DOHH2 (cell line): ENCODE data around the gene RAB11B.

Source experiments
- H3F3A ChIP-seq: fragments of 200-600 bp; sonication (generic), shearing (Covaris generic); 2 replicates; pipeline ENCODE4 v1.6.0; 2016; ENCODE audit warnings: antibody characterized with exemption, mild to moderate bottlenecking; ENCODE audit not compliant: control insufficient read depth, insufficient read depth
- H3K27ac ChIP-seq: fragments of 200-600 bp; sonication (generic); 2 replicates; pipeline ENCODE4 v1.5.1; 2014; ENCODE audit warnings: low read depth, mild to moderate bottlenecking, low read length, moderate library complexity
- H3K27me3 ChIP-seq: fragments of 200-600 bp; sonication (generic); 2 replicates; pipeline ENCODE4 v1.6.1; 2014; ENCODE audit warnings: mild to moderate bottlenecking, low read length, mixed read lengths; ENCODE audit not compliant: control insufficient read depth
- H3K36me3 ChIP-seq: fragments of 200-600 bp; sonication (generic); 2 replicates; pipeline ENCODE4 v1.6.1; 2014; ENCODE audit warnings: mild to moderate bottlenecking, low read length, moderate library complexity, mixed read lengths; ENCODE audit not compliant: control insufficient read depth
- H3K4me1 ChIP-seq: fragments of 200-600 bp; sonication (generic); 2 replicates; pipeline ENCODE4 v1.6.1; 2014; ENCODE audit warnings: mild to moderate bottlenecking, low read length, mixed read lengths; ENCODE audit not compliant: control insufficient read depth
- H3K4me2 ChIP-seq: fragments of 200-600 bp; sonication (generic); 2 replicates; pipeline ENCODE4 v1.6.0; 2014; ENCODE audit warnings: mild to moderate bottlenecking, low read length, moderate library complexity
- H3K4me3 ChIP-seq: fragments of 200-600 bp; sonication (generic); 2 replicates; pipeline ENCODE4 v1.5.1; 2014; ENCODE audit warnings: mild to moderate bottlenecking, low read length, mixed read lengths
- H3K79me2 ChIP-seq: fragments of 200-600 bp; sonication (generic); 2 replicates; pipeline ENCODE4 v1.6.1; 2014; ENCODE audit warnings: mild to moderate bottlenecking, low read length, mixed read lengths; ENCODE audit not compliant: control insufficient read depth
- H3K9me2 ChIP-seq: fragments of 200-600 bp; sonication (generic); replicated peaks from 2 replicates; pipeline ENCODE4 v1.6.1; 2014; ENCODE audit warnings: mild to moderate bottlenecking, low read length, mixed read lengths; ENCODE audit not compliant: control insufficient read depth
- H3K9me3 ChIP-seq: fragments of 200-600 bp; sonication (generic); 2 replicates; pipeline ENCODE4 v1.6.1; 2014; ENCODE audit warnings: antibody characterized with exemption, low read length, mixed read lengths; ENCODE audit not compliant: control insufficient read depth, insufficient read depth
- H4K20me1 ChIP-seq: fragments of 200-600 bp; sonication (generic); 2 replicates; pipeline ENCODE4 v1.6.0; 2014; ENCODE audit warnings: low read depth, mild to moderate bottlenecking, antibody characterized with exemption, low read length, moderate library complexity; ENCODE audit not compliant: control insufficient read depth, insufficient read depth
- EZH2phosphoT487 ChIP-seq: fragments of 200-600 bp; sonication (generic); IDR thresholded peaks from 2 replicates; pipeline ENCODE4 v1.6.1; 2017; ENCODE audit warnings: borderline replicate concordance, mild to moderate bottlenecking, antibody characterized with exemption, low read length, moderate library complexity, mixed read lengths
- TF ChIP-seq, protein P1 (sequence below): fragments of 200-600 bp; sonication (generic); IDR thresholded peaks from one replicate; pipeline ENCODE4 v1.5.1; 2014; ENCODE audit warnings: antibody characterized with exemption, mild to moderate bottlenecking, low read depth, low read length; ENCODE audit not compliant: poor library complexity, severe bottlenecking

The RAB11B gene

DNA sequence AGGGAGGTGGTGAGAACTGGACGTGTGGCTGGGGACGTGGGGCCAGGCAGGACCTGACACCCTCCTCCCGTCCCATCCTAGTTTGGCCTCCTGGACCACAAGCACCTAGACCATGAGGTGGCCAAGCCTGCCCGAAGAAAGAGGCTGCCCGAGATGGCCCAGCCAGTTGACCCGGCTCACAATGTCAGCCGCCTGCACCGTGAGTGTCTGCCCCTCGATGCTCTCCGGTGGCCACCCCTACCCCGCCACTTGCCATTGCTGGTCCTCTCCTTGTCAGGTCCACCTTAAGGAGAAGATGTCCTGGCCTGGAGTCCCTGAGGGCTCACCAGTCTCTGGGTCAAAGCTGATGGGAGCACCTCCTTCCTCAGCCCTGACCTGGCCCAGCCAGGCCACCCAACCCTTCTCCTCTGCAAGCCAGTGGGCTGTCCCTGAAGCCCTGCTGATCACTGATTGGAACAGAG lies 24.0 kb upstream of the RAB11B start:
- H3K9me2 ChIP-seq, result no peaks in the 10 kb centered on the region
- no peaks in the 10 kb centered on the region for H3K36me3 ChIP-seq
- H4K20me1 ChIP-seq, result no peaks in the 10 kb centered on the region
- H3K4me1 ChIP-seq, result no peaks in the 10 kb centered on the region
- H3K4me3 ChIP-seq, result no peak overlapping the region
- no peak overlapping the region for H3K4me2 ChIP-seq
- H3K27ac ChIP-seq, result no peak overlapping the region
- H3F3A ChIP-seq, result no peaks in the 10 kb centered on the region
- TF ChIP-seq, protein P1, sequence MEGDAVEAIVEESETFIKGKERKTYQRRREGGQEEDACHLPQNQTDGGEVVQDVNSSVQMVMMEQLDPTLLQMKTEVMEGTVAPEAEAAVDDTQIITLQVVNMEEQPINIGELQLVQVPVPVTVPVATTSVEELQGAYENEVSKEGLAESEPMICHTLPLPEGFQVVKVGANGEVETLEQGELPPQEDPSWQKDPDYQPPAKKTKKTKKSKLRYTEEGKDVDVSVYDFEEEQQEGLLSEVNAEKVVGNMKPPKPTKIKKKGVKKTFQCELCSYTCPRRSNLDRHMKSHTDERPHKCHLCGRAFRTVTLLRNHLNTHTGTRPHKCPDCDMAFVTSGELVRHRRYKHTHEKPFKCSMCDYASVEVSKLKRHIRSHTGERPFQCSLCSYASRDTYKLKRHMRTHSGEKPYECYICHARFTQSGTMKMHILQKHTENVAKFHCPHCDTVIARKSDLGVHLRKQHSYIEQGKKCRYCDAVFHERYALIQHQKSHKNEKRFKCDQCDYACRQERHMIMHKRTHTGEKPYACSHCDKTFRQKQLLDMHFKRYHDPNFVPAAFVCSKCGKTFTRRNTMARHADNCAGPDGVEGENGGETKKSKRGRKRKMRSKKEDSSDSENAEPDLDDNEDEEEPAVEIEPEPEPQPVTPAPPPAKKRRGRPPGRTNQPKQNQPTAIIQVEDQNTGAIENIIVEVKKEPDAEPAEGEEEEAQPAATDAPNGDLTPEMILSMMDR, result no peak
- no peak for TF ChIP-seq EZH2phosphoT487
- no peaks in the 10 kb centered on the region for H3K79me2 ChIP-seq
- no peaks in the 10 kb centered on the region for H3K9me3 ChIP-seq
- peaks cover 17% of the 10 kb centered on the region for H3K27me3 ChIP-seq

DNA sequence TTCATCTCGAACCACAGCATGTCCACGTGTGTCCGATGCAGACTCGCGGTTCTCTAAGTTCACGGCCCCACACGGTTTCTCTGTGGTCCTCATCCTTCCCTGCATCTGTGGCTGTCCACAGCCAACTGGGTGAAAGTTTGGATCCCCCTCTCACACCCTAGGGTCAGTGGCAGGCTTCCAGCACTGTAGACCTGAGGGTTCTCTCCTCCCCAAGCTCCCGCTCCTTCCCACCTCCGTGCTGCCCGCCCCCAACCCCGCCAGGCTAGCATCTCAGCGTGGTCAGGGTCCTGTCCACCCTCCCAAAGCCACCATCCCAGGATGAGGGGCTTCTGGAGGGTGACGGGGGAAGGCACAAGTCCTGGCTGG lies 23.2 kb upstream of the RAB11B start:
- no peaks in the 10 kb centered on the region for H3K79me2 ChIP-seq
- TF ChIP-seq EZH2phosphoT487, result no peak
- TF ChIP-seq, protein P1, result no peak
- H3K27ac ChIP-seq, result no peak overlapping the region
- no peaks in the 10 kb centered on the region for H3F3A ChIP-seq
- no peaks in the 10 kb centered on the region for H3K9me2 ChIP-seq
- H3K4me1 ChIP-seq, result no peaks in the 10 kb centered on the region
- H4K20me1 ChIP-seq, result no peaks in the 10 kb centered on the region
- peaks cover 17% of the 10 kb centered on the region for H3K27me3 ChIP-seq
- H3K36me3 ChIP-seq, result no peaks in the 10 kb centered on the region
- no peak overlapping the region for H3K4me3 ChIP-seq
- H3K9me3 ChIP-seq, result no peaks in the 10 kb centered on the region
- H3K4me2 ChIP-seq, result no peak overlapping the region

DNA sequence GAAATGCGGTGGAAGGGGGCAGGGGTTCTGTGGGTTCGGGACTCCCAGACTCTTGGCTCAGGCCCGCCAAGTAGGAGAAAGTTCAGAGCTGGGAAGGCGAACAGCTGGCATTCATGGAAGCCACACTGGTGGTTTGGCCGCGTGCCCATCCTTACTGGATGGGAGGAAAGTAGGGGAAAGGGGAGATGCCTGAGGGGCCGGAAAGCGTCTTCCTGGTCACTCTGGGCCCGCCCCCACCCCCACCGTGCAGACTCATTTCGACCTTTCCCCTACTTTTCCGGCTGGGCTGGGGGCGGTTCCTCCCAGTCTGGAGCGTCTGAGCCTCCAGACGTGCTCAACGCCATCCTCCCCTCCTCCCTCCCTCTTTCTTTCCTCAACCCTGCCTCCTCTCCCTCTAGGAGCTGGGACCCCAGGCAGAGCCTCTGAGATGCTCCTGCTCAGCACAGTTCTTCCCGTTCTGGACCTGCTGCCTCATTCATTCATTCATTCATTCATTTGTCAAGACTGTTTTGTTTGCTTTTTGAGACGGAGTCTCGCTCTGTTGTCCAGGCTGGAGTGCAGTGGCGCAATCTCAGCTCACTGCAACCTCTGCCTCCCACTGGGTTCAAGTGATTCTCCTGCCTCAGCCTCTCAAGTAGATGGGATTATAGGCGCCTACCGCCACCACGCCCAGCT lies 22.7 kb upstream of the RAB11B start:
- no peaks in the 10 kb centered on the region for H3K79me2 ChIP-seq
- no peaks in the 10 kb centered on the region for H3K9me2 ChIP-seq
- no peaks in the 10 kb centered on the region for H3F3A ChIP-seq
- TF ChIP-seq, protein P1, result no peak
- no peak for TF ChIP-seq EZH2phosphoT487
- no peaks in the 10 kb centered on the region for H3K9me3 ChIP-seq
- no peaks in the 10 kb centered on the region for H4K20me1 ChIP-seq
- peaks cover 17% of the 10 kb centered on the region for H3K27me3 ChIP-seq
- H3K4me3 ChIP-seq, result no peak overlapping the region
- H3K36me3 ChIP-seq, result no peaks in the 10 kb centered on the region
- H3K4me1 ChIP-seq, result no peaks in the 10 kb centered on the region
- no peak overlapping the region for H3K27ac ChIP-seq
- H3K4me2 ChIP-seq, result no peak overlapping the region
